WTC11 (cell line): ENCODE measurements around the gene SRPX.

Experiments used
- ATF1 ChIP-seq: sonication (generic); formaldehyde crosslinking; IDR thresholded peaks from 2 replicates; pipeline ENCODE4 v1.8.1; 2023; ENCODE audit warnings: mild to moderate bottlenecking, moderate library complexity, missing genetic modification reagents
- ATF2 ChIP-seq: sonication (generic); formaldehyde crosslinking; IDR thresholded peaks from 2 replicates; pipeline ENCODE4 v1.8.1; 2022; ENCODE audit warnings: low read depth, missing genetic modification reagents, borderline replicate concordance
- CTCF ChIP-seq: fragments of 200-600 bp; IDR thresholded peaks from 2 replicates; pipeline ENCODE4 v1.8.0; 2022; ENCODE audit warnings: antibody characterized with exemption
- E2F4 ChIP-seq: sonication (generic); formaldehyde crosslinking; IDR thresholded peaks from 2 replicates; pipeline ENCODE4 v1.8.1; 2022; ENCODE audit warnings: low read depth, mild to moderate bottlenecking, moderate library complexity, missing genetic modification reagents, borderline replicate concordance
- TP53 ChIP-seq: sonication (generic); formaldehyde crosslinking; IDR thresholded peaks from 2 replicates; pipeline ENCODE4 v1.8.1; 2023; ENCODE audit warnings: mild to moderate bottlenecking, missing genetic modification reagents

- TF ChIP-seq CTCF (no peak), E2F4 (CRISPR knock-in tag) (no peak), ATF1 (CRISPR knock-in tag) (no peak), ATF2 (no peak), TP53 (no peak)
Observed at GRCh38 chrX:38138157-38138891, 82.3 kb downstream of the SRPX start.
